Progenitor cell of endocrine pancreas (in vitro differentiated cells): Measurements from ENCODE around the gene CPM. TPM values are rescaled to one million over a fixed set of nuclear protein-coding genes. Genes with fewer than 3 reads are reported as not detected.
A peak's percentile ranks its signal among the peaks of the same experiment; 100 is the strongest.

Experiments
- DNase-seq: peaks from one replicate; pipeline ENCODE4 v3.0.0; 2021; ENCODE audit warnings: low spot score; ENCODE audit not compliant: unreplicated experiment
- H3K27ac Mint-ChIP-seq: 2 replicates; pipeline ENCODE4 v1.8.0; 2021; ENCODE audit warnings: mild to moderate bottlenecking, moderate library complexity, mixed read lengths
- H3K27me3 Mint-ChIP-seq: 2 replicates; pipeline ENCODE4 v1.8.0; 2021; ENCODE audit warnings: mixed read lengths
- H3K36me3 Mint-ChIP-seq: 2 replicates; pipeline ENCODE4 v1.8.0; 2022; ENCODE audit warnings: mixed read lengths; ENCODE audit not compliant: insufficient read depth
- H3K4me1 Mint-ChIP-seq: 2 replicates; pipeline ENCODE4 v1.8.0; 2021; ENCODE audit warnings: low read depth, mixed read lengths
- H3K4me3 Mint-ChIP-seq: 2 replicates; pipeline ENCODE4 v1.8.0; 2021; ENCODE audit warnings: low read depth, mild to moderate bottlenecking, moderate library complexity, mixed read lengths
- H3K9me3 Mint-ChIP-seq: 2 replicates; pipeline ENCODE4 v1.8.0; 2021; ENCODE audit warnings: low read depth, mixed read lengths
- CTCF ChIP-seq: fragments of 200-600 bp; sonication (generic); IDR thresholded peaks from one replicate; pipeline ENCODE4 v1.5.0; 2021; ENCODE audit warnings: antibody characterized with exemption, mild to moderate bottlenecking; ENCODE audit not compliant: unreplicated experiment
- total RNA-seq: library from RNA; stranded (reverse); gene quantifications from 2 replicates; pipeline ENCODE4 v1.2.1, GENCODE V29; 2021

Gene CPM
- total RNA-seq, 1 donor from 2014 or later = 28.0 TPM

GRCh38 chr12:68815928-68816800 lies 116.8 kb downstream of the CPM start:
- Mint-ChIP-seq H3K4me1 (peaks cover 11% of the 10 kb centered on the region), H3K27me3 (no peaks in the 10 kb centered on the region), H3K27ac (no peak overlapping the region), H3K9me3 (no peaks in the 10 kb centered on the region), H3K4me3 (no peak overlapping the region), H3K36me3 (peaks cover 22% of the 10 kb centered on the region)
- no peak for TF ChIP-seq CTCF
- no peak for DNase-seq

DNA sequence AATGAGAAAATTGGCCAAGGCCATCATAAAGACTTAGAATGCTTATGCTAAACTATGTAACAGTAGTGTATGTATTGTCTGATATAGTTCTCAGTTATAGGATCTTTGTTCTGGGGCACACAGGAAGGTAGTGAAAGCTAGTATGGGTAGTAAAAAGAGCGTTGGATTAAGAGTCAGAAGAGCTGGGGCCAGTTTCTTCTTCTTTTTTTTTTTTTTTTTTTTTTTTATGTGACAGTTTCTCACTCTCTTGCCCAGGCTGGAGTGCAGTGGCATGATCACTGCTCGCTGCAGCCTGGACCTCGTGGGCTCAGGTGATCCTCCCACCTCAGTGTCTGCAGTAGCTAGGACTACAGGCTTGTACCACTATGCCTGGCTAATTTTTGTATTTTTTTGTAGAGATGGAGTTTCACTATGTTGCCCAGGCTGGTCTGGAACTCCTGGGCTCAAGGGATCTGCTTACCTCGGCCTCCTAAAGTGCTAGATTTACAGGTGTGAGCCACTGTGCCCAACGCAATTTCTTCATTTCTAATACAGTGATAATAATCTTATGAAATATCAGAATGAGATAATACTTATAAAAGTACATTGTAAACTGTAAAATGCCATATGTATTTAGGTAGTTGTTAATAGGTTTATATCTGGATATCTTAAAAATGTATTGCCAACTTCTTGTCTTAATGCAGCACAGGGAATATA lies 117.6 kb downstream of the CPM start:
- no peak for TF ChIP-seq CTCF
- Mint-ChIP-seq H3K4me1 (peaks cover 12% of the 10 kb centered on the region), H3K27me3 (no peaks in the 10 kb centered on the region), H3K4me3 (no peak overlapping the region), H3K27ac (peak overlapping the region; percentile 51), H3K36me3 (peaks cover 22% of the 10 kb centered on the region), H3K9me3 (no peaks in the 10 kb centered on the region)
- no peak for DNase-seq

DNA sequence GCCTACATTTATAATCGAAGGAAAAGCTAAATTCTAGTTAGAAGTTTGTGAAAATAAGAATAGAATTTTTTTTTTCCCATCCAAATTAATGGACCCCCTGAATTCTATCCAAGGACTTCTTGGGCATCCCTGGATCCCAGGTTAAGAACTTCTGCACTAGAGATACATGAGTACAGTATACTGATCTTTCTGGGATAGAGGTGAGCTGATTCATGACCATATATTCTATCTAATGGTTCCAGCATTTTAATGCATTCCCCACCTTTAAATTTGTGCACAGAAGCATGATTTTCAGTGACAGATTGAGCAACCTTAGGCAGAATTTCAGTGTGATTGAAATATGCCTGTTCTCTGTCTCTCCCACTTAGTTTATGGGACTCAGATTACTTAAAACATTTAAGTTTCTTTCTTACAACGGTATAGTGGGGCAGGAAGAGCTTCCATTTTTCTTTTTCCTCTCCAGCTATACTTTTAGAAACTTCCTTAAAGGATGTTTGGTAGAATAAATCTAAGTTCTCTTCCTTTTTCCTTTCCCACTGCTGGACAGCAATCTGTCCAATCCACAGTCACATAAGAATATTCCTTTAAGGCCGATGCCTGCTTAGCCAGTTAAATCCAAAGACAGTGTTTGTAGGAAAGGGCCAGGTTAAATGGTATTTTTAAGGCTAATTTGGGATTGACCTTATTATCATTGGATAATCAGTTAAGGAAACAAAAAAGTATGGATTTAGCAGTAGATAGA lies 118.3 kb downstream of the CPM start:
- no peak for TF ChIP-seq CTCF
- DNase-seq = no peak
- Mint-ChIP-seq H3K36me3 (peaks cover 24% of the 10 kb centered on the region), H3K27me3 (no peaks in the 10 kb centered on the region), H3K9me3 (no peaks in the 10 kb centered on the region), H3K4me1 (peaks cover 12% of the 10 kb centered on the region), H3K4me3 (no peak overlapping the region), H3K27ac (no peak overlapping the region)

DNA sequence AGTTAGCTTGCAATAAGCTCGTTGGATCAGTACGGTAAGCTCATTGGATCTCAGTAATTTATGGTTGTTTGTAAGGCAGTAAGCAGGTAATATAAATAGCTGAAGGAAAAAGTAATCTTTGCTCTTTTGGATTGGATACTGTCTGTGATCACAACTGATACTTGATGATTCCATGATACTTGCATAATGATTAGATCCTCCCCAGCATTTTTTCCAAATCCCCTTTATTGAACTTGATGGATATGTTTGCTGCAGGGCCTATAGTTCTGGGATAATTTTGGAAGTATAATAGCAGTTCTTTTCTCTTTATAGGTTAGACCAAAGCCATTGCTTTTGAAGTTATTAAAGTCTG lies 119.8 kb downstream of the CPM start:
- peaks cover 19% of the 10 kb centered on the region for H3K36me3 Mint-ChIP-seq
- H3K4me3 Mint-ChIP-seq = no peak overlapping the region

More for the DNA sequence above, 119.8 kb downstream of the CPM start:
- H3K27me3 Mint-ChIP-seq = no peaks in the 10 kb centered on the region
- DNase-seq = no peak
- H3K27ac Mint-ChIP-seq = peak overlapping the region; percentile 4
- H3K4me1 Mint-ChIP-seq = peaks cover 12% of the 10 kb centered on the region
- TF ChIP-seq CTCF = no peak
- H3K9me3 Mint-ChIP-seq = no peaks in the 10 kb centered on the region
